ENCODE data around the gene TAC3. TPM values are rescaled to one million over a fixed set of nuclear protein-coding genes. Genes with fewer than 3 reads are reported as not detected.

Gene TAC3
- polyA plus RNA-seq, 1 experiment = not detected

GRCh38 chr12:57011438-57012424 is 4.6 kb downstream of the TAC3 start:
- TF ChIP-seq, protein P1, sequence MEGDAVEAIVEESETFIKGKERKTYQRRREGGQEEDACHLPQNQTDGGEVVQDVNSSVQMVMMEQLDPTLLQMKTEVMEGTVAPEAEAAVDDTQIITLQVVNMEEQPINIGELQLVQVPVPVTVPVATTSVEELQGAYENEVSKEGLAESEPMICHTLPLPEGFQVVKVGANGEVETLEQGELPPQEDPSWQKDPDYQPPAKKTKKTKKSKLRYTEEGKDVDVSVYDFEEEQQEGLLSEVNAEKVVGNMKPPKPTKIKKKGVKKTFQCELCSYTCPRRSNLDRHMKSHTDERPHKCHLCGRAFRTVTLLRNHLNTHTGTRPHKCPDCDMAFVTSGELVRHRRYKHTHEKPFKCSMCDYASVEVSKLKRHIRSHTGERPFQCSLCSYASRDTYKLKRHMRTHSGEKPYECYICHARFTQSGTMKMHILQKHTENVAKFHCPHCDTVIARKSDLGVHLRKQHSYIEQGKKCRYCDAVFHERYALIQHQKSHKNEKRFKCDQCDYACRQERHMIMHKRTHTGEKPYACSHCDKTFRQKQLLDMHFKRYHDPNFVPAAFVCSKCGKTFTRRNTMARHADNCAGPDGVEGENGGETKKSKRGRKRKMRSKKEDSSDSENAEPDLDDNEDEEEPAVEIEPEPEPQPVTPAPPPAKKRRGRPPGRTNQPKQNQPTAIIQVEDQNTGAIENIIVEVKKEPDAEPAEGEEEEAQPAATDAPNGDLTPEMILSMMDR (IDR thresholded peaks at IDR 0.05; ENCODE audit: insufficient read depth, low read depth, low read length) = no peak
- Histone ChIP-seq H3K27me3 (ENCODE audit: control insufficient read depth, insufficient read depth, low read length) (peaks cover 36% of the 10 kb centered on the region), H3K36me3 (ENCODE audit: control insufficient read depth, insufficient read depth, low read length) (no peaks in the 10 kb centered on the region), H3K4me3 (ENCODE audit: low read depth, low read length) (no peak overlapping the region)
- ChIA-PET CTCF (interaction anchor here (0.9 to 11.3 kb wide), 6 partner anchors 9 to 249 kb away, joined by 3 to 148 read pairs (median 3); no protein-coding TSS in a partner anchor), POLR2A (no interaction called here)
- no peak for DNase-seq (ENCODE audit: low read depth)

DNA sequence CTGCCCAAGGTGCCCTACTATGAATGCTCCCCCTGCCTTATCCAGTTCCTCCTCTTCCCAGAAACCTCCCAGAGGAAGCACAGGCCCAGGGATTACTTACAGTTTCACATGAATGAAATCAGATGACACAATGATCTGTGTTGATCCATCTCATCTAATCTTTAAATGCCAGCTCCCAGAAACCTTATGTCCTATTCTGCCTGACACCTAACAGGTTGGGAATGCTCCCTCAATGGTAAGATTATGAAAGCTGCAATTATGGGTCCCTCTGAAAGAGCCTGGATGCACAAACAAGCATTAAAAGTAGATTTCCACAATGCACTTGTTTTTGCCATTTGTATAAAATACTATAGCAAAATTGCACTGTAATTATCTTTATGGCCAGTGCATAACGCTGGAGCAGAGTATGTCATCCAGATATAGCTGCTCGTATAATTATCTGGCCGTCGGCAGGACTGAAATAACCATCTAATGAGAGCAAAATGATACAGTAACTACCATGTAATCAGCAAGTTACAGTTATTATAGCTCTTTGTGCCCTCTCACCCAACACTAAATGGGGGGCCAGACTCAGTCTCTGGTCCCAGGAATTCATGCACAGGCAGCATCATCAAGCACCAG is 5.6 kb downstream of the TAC3 start:
- Histone ChIP-seq H3K4me3 (ENCODE audit: low read depth, low read length) (no peak overlapping the region), H3K36me3 (ENCODE audit: control insufficient read depth, insufficient read depth, low read length) (no peaks in the 10 kb centered on the region), H3K27me3 (ENCODE audit: control insufficient read depth, insufficient read depth, low read length) (peaks cover 29% of the 10 kb centered on the region)
- TF ChIP-seq, protein P1 (IDR thresholded peaks at IDR 0.05; ENCODE audit: insufficient read depth, low read depth, low read length) = no peak
- CTCF ChIA-PET = interaction anchor here (0.9 to 11.3 kb wide), 6 partner anchors 9 to 248 kb away, joined by 3 to 148 read pairs (median 3); no protein-coding TSS in a partner anchor
- no peak for DNase-seq (ENCODE audit: low read depth)
- POLR2A ChIA-PET = no interaction called here

- POLR2A ChIA-PET = no interaction called here
- CTCF ChIA-PET = interaction anchor here (1.2 to 11.3 kb wide), 7 partner anchors 8 to 247 kb away, joined by 3 to 148 read pairs (median 4); no protein-coding TSS in a partner anchor
- no peaks in the 10 kb centered on the region for H3K36me3 ChIP-seq (ENCODE audit: control insufficient read depth, insufficient read depth, low read length)
Measured at GRCh38 chr12:57009949-57010626, 6.2 kb downstream of the TAC3 start.

GRCh38 chr12:57008178-57008577 is 8.2 kb downstream of the TAC3 start:
- H3K27me3 ChIP-seq (ENCODE audit: control insufficient read depth, insufficient read depth, low read length) = peaks cover 9% of the 10 kb centered on the region
- POLR2A ChIA-PET = no interaction called here
- peaks cover 8% of the 10 kb centered on the region for H3K36me3 ChIP-seq (ENCODE audit: control insufficient read depth, insufficient read depth, low read length)
- no peak overlapping the region for H3K4me3 ChIP-seq (ENCODE audit: low read depth, low read length)
- peak; percentile 41 for DNase-seq (ENCODE audit: low read depth)
- CTCF ChIA-PET = interaction anchor here (0.7 to 11.3 kb wide), 24 partner anchors 9 to 297 kb away, joined by 3 to 148 read pairs (median 4); partner anchors contain the start of genes HSD17B6, MYO1A and STAT6
- TF ChIP-seq, protein P1 (IDR thresholded peaks at IDR 0.05; ENCODE audit: insufficient read depth, low read depth, low read length) = peak; percentile 68

More at GRCh38 chr12:57009949-57010626, 6.2 kb downstream of the TAC3 start:
- Histone ChIP-seq H3K4me3 (ENCODE audit: low read depth, low read length) (no peak overlapping the region), H3K27me3 (ENCODE audit: control insufficient read depth, insufficient read depth, low read length) (peaks cover 24% of the 10 kb centered on the region)
- TF ChIP-seq, protein P1 (IDR thresholded peaks at IDR 0.05; ENCODE audit: insufficient read depth, low read depth, low read length) = no peak
- no peak for DNase-seq (ENCODE audit: low read depth)
